ENCODE results near the gene CTNND2. TPM values are rescaled to one million over a fixed set of nuclear protein-coding genes. Genes with fewer than 3 reads are reported as not detected.

CTNND2 gene
- total RNA-seq, 1 experiment from 2014 or later, result 7.0 TPM

DNA sequence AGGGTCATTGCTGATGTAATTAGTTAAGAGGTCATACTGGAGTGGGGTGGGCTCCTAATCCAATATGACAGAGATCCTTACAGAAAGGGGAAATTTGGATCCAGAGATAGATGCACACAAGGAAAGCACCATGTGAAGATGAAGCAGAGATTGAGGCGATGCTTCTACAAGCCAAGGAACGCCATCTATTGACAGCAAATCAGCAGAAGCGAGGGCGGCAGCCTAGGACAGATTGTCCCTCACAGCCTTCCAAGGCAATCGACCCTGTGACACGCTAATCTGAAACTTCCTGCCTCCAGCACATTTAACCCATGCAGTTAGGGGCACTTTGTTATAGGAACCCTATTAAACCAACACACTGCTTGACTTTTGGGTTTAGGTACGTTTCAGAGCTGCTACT, 858.1 kb downstream of the CTNND2 start:
- Histone ChIP-seq H3K27me3 (ENCODE audit: insufficient read depth, low read length) (no peaks in the 10 kb centered on the region), H3K23ac (ENCODE audit: insufficient read length, low read depth, low read length) (no peak overlapping the region), H3K4ac (ENCODE audit: low read depth, low read length) (no peak overlapping the region), H3K27ac (ENCODE audit: insufficient read length, low read depth, low read length) (no peak overlapping the region), H4K91ac (ENCODE audit: insufficient read length, low read depth, low read length) (no peak overlapping the region), H2AK5ac (ENCODE audit: insufficient read length, low read length) (no peak overlapping the region), H3K79me1 (ENCODE audit: insufficient read depth, low read depth, low read length, poor library complexity, severe bottlenecking) (no peaks in the 10 kb centered on the region), H3K18ac (ENCODE audit: insufficient read length, low read depth, low read length) (no peak overlapping the region), H3T11ph (ENCODE audit: low read length) (no peak overlapping the region), H3K9me3 (ENCODE audit: control insufficient read depth, low read depth, low read length) (no peaks in the 10 kb centered on the region), H4K8ac (replicated peaks; ENCODE audit: insufficient read length, low read depth, low read length) (no peak overlapping the region), H3K56ac (ENCODE audit: insufficient read length, low read depth, low read length) (no peak overlapping the region), H2BK120ac (ENCODE audit: low read depth, low read length, poor library complexity, severe bottlenecking) (no peak overlapping the region), H2BK5ac (ENCODE audit: insufficient read length, low read length) (no peak overlapping the region), H3K79me2 (ENCODE audit: insufficient read depth, low read length) (no peaks in the 10 kb centered on the region), H4K20me1 (ENCODE audit: control insufficient read depth, insufficient read depth, insufficient read length) (no peaks in the 10 kb centered on the region), H2BK15ac (ENCODE audit: low read depth, low read length) (no peak overlapping the region), H3K14ac (ENCODE audit: insufficient read depth, low read length) (no peak overlapping the region), H2BK12ac (ENCODE audit: insufficient read length, low read depth, low read length) (no peak overlapping the region), H2BK20ac (ENCODE audit: low read depth, low read length, poor library complexity, severe bottlenecking) (no peak overlapping the region), H3K4me2 (ENCODE audit: insufficient read depth, insufficient read length, low read length) (no peak overlapping the region), H3K23me2 (ENCODE audit: insufficient read length, low read depth, low read length, poor library complexity, severe bottlenecking) (no peaks in the 10 kb centered on the region), H3K4me1 (ENCODE audit: insufficient read depth, low read length) (no peaks in the 10 kb centered on the region), H4K5ac (ENCODE audit: insufficient read length, low read depth, low read length) (no peak overlapping the region), H3K9ac (ENCODE audit: extremely low read depth, insufficient read length, low read length) (no peak overlapping the region), H2AFZ (ENCODE audit: low read length) (no peak overlapping the region)
- peak; percentile 49 for DNase-seq
- no peaks in the 10 kb centered on the region for H3K36me3 Mint-ChIP-seq (ENCODE audit: insufficient read depth in 1 of 3, low read depth in 3 of 3)
- no CpG with 5 or more reads among the region's 7 CpGs for WGBS (ENCODE audit: extremely low coverage, insufficient read length, low lambda C conversion rate)
- peak; percentile 42; the same call in 2 of the 3 replicates for TF ChIP-seq CTCF (conservative IDR thresholded peaks at IDR 0.05)
- no peaks in the 10 kb centered on the region for H3K9me3 Mint-ChIP-seq
- H3K27ac Mint-ChIP-seq, result peak overlapping the region in 1 of 3 experiments; percentile 24; a peak in 1 of 7 replicates
- peaks cover 0 to 4% of the 10 kb centered on the region in 2 experiments; a peak in 2 of 4 replicates for H3K4me1 Mint-ChIP-seq
- no peak overlapping the region for H3K4me3 Mint-ChIP-seq
- no peaks in the 10 kb centered on the region for H3K27me3 Mint-ChIP-seq (ENCODE audit: low read depth)
